Lung (tissue), 12 donors: Measurements from ENCODE around the gene TAS2R7. TPM values are rescaled to one million over a fixed set of nuclear protein-coding genes. Genes with fewer than 3 reads are reported as not detected.

ENCODE experiments used
- ATAC-seq: fragments of 200-7000 bp; cut with Tn5 transposase; one replicate; pipeline ENCODE4 v1.9.1; 2020; ENCODE audit warnings: moderate number of reproducible peaks; ENCODE audit not compliant: insufficient read depth, low FRiP score
- DNase-seq, 3 donors: peaks; one replicate each; pipeline ENCODE4 v3.0.0-alpha.2; 2013 to 2017
- H3K27ac ChIP-seq, 2 donors: one replicate each; pipeline ENCODE4 v1.5.1; 2013; ENCODE audit warnings: mild to moderate bottlenecking in 2 of 2, moderate library complexity in 2 of 2, control low read depth in 1 of 2, inconsistent platforms in 1 of 2, low read depth in 1 of 2, low read length in 1 of 2
- H3K27me3 ChIP-seq, 3 donors: one replicate each; pipeline ENCODE4 v1.5.1; 2013; ENCODE audit warnings: low read length in 2 of 3; ENCODE audit not compliant: control insufficient read depth in 3 of 3, insufficient read depth in 3 of 3
- H3K36me3 ChIP-seq, 4 donors: one replicate each; pipeline ENCODE4 v1.5.1; 2013; ENCODE audit warnings: low read length in 4 of 4, mild to moderate bottlenecking in 1 of 4, moderate library complexity in 1 of 4; ENCODE audit not compliant: control insufficient read depth in 4 of 4, insufficient read depth in 4 of 4
- H3K4me1 ChIP-seq, 5 donors: one replicate each; pipeline ENCODE4 v1.5.1; 2013; ENCODE audit warnings: low read length in 5 of 5, mild to moderate bottlenecking in 2 of 5, moderate library complexity in 1 of 5; ENCODE audit not compliant: control insufficient read depth in 5 of 5, insufficient read depth in 5 of 5
- H3K4me3 ChIP-seq: one replicate; pipeline ENCODE4 v1.5.1; 2013; ENCODE audit warnings: mild to moderate bottlenecking, control low read depth, moderate library complexity
- H3K9ac ChIP-seq, 2 donors: one replicate each; pipeline ENCODE4 v1.5.1; 2013; ENCODE audit warnings: low read length in 2 of 2, control low read depth in 1 of 2; ENCODE audit not compliant: insufficient read depth in 1 of 2
- H3K9me3 ChIP-seq, 4 donors: one replicate each; pipeline ENCODE4 v1.5.1; 2013; ENCODE audit warnings: low read length in 3 of 4, mild to moderate bottlenecking in 1 of 4, moderate library complexity in 1 of 4; ENCODE audit not compliant: control insufficient read depth in 4 of 4, insufficient read depth in 3 of 4
- CTCF ChIP-seq: IDR thresholded peaks from 2 replicates; pipeline ENCODE4 v1.5.1; 2012; ENCODE audit warnings: mild to moderate bottlenecking; ENCODE audit errors: control extremely low read depth, extremely low read depth
- WGBS, 2 donors: extraction: QIAGEN DNeasy Blood & Tissue Kit; methylation state at CpG; one replicate each; pipeline ENCODE4 v1.1.7; 2013; 5-methylcytosine and 5-hydroxymethylcytosine counted together
- polyA plus RNA-seq, 2 donors: library from polyadenylated mRNA; stranded (reverse); fragments of 200-250 nt; gene quantifications; one replicate each; pipeline ENCODE4 v1.2.1, GENCODE V29; 2013
- total RNA-seq, 2 donors: library from RNA; depleted of rRNA in 1 of 2; stranded (reverse); fragments of >200 nt in 1 of 2; gene quantifications; one replicate each; pipeline ENCODE4 v1.2.1, GENCODE V29; 2014 to 2021
- donor health status: control.
- donor health status: control.
- donor health status: Bipolar disorder and iron deficiency.
- donor health status: healthy.
- donor health status: DM: yes; HTN: yes; CAD: no.

TAS2R7 gene
- total and polyA plus RNA-seq, 4 donors: 0.31 TPM; not detected in 3

- H3K9me3 ChIP-seq: peaks cover 0 to 3% (median 0%) of the 10 kb centered on the region in 4 donors
Observed at GRCh38 chr12:10847744-10848143, 45.3 kb upstream of the TAS2R7 start.

DNA sequence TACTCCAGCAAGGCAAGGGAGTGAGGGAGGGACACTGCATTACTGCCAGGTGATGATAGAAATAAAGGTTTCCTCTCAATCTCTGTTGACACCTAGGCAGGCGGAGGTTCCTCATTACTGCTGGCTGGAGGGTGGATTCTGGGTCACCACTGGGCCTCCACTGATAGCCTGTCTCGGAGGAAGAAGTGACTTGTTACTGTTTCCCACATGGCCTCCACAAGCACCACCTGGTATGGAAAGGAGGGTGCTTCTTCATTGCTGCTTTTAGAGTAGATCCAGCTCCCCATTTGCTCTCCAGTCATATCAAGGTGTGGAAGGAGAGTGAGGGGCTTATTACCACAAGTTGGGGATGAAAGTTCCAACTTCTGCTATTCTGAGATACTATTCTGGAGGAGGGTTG is 40.4 kb upstream of the TAS2R7 start:
- H3K4me3 ChIP-seq: no peak overlapping the region
- DNase-seq (no peak), ATAC-seq (no peak)
- no peaks in the 10 kb centered on the region for H3K27me3 ChIP-seq
- H3K4me1 ChIP-seq: no peaks in the 10 kb centered on the region
- H3K9me3 ChIP-seq: peaks cover 0 to 6% (median 0%) of the 10 kb centered on the region in 4 donors
- no peak overlapping the region for H3K27ac ChIP-seq
- no peak for TF ChIP-seq CTCF
- H3K9ac ChIP-seq: no peak overlapping the region
- H3K36me3 ChIP-seq: peaks cover 0 to 8% (median 2%) of the 10 kb centered on the region in 4 donors
- 96 to 100% methylated on average over 2 of the region's 2 CpGs for WGBS, 2 donors

More at GRCh38 chr12:10847744-10848143, 45.3 kb upstream of the TAS2R7 start:
- DNase-seq: peak in 1 of 3 donors; percentile 6
- WGBS, 2 donors: 41 to 67% methylated on average over 2 of the region's 2 CpGs
- no peak for TF ChIP-seq CTCF
- no peak overlapping the region for H3K9ac ChIP-seq
- H3K36me3 ChIP-seq: peaks cover 0 to 12% (median 1%) of the 10 kb centered on the region in 4 donors
- no peak for ATAC-seq
- H3K27ac ChIP-seq: no peak overlapping the region
- no peak overlapping the region for H3K4me3 ChIP-seq
- peaks cover 0 to 2% (median 0%) of the 10 kb centered on the region in 5 donors for H3K4me1 ChIP-seq
- no peaks in the 10 kb centered on the region for H3K27me3 ChIP-seq

DNA sequence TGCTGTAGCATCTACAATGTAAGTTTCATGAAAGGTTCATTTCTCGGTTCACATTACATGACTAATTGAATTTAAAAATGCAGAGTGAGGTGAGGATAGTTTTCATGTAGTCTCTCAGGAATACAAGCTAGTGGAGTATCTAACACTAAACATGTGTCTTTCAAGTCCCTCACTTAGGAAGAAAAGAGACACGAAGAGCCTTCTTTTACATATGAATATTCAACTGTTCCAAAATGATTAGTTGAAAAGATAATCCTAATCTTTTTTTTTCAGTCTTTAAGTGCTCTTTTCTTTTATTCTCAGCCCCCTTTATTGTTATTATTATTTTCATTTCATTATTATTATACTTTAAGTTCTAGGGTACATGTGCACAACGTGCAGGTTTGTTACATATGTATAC is 36.0 kb upstream of the TAS2R7 start:
- Histone ChIP-seq H3K27ac (no peak overlapping the region), H3K9me3 (peaks cover 0 to 6% (median 0%) of the 10 kb centered on the region in 4 donors), H3K36me3 (peaks cover 0 to 8% (median 2%) of the 10 kb centered on the region in 4 donors), H3K4me1 (peaks cover 0 to 2% (median 0%) of the 10 kb centered on the region in 5 donors), H3K9ac (no peak overlapping the region), H3K27me3 (no peaks in the 10 kb centered on the region), H3K4me3 (no peak overlapping the region)
- no peak for ATAC-seq
- TF ChIP-seq CTCF: no peak
- DNase-seq: no peak
- 86 to 96% methylated on average over 3 of the region's 3 CpGs for WGBS, 2 donors

DNA sequence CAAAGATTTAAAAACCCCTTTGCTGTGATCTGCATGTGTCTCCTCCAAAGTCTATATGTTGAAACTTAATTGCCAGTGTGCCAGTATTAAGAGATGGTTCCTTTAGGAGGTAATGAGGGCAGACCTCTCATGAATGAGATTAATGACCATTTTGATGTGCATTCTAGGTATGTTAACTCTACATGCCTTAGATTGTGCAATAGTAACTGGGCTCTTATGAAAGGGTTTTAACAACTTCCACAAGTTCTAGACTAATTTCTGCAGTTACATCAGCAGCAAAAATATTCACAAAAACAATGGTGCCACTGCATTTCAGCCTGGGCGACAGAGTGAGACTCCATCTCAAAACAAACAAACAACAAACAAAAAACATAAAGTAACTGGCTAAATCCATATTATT is 27.6 kb upstream of the TAS2R7 start:
- no peaks in the 10 kb centered on the region for H3K27me3 ChIP-seq
- H3K4me1 ChIP-seq: no peaks in the 10 kb centered on the region
- 97 to 100% methylated on average over 1 of the region's 1 CpG for WGBS, 2 donors
- DNase-seq: no peak
- no peaks in the 10 kb centered on the region for H3K36me3 ChIP-seq
- no peak overlapping the region for H3K9ac ChIP-seq
- no peak overlapping the region for H3K27ac ChIP-seq
- no peaks in the 10 kb centered on the region for H3K9me3 ChIP-seq
- no peak for TF ChIP-seq CTCF
- H3K4me3 ChIP-seq: no peak overlapping the region
- ATAC-seq: no peak
